GM18951 (cell line): ENCODE measurements around the gene OTUB2.

Source experiments
- POLR2A ChIP-seq: IDR thresholded peaks from 4 replicates; pipeline ENCODE4 v1.6.1; 2011; ENCODE audit warnings: mild to moderate bottlenecking; ENCODE audit not compliant: insufficient read length, insufficient read depth; ENCODE audit errors: extremely low read depth
- in situ Hi-C: fragments of 300-500 bp; cut with MboI; formaldehyde crosslinking; loops from one replicate; pipeline ENCODE4 v1.12.0; 2022; ENCODE audit warnings: low sequenced_read_pairs, mixed read lengths, inconsistent platforms; ENCODE audit not compliant: unreplicated experiment

Gene OTUB2

DNA sequence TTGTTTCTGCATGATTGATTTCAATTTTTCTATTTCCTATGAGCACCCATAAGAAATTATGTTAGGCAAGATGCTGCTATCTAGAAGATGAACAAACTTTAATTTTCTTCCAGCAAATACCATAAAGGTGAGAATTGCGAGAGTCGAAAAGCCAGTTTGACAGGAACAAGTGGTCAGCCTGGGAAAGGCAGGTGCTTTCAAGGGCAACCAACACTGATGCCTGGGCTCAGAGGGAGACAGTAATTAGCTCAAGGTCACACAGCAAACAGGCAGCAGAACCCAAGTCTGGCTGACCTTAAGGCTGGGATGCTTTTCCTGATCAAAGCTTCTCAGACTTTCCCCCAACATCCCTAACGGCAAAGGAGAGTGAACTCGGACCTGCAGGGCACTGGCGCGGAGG lies 6.8 kb upstream of the OTUB2 start:
- TF ChIP-seq POLR2A = no peak
- in situ Hi-C loops = loop anchor here (25.0 kb wide), 1 partner anchor 357 kb away; no protein-coding TSS in a partner anchor

GRCh38 chr14:94020267-94020666 lies 5.9 kb upstream of the OTUB2 start:
- no peak for TF ChIP-seq POLR2A
- in situ Hi-C loops = loop anchor here (25.0 kb wide), 1 partner anchor 358 kb away; no protein-coding TSS in a partner anchor

GRCh38 chr14:94021001-94021400 lies 5.1 kb upstream of the OTUB2 start:
- TF ChIP-seq POLR2A = no peak
- in situ Hi-C loops = loop anchor here (25.0 kb wide), 1 partner anchor 359 kb away; no protein-coding TSS in a partner anchor

- in situ Hi-C loops = loop anchor here (25.0 kb wide), 1 partner anchor 359 kb away; no protein-coding TSS in a partner anchor
- TF ChIP-seq POLR2A = no peak
Measured at GRCh38 chr14:94021416-94022157, 4.6 kb upstream of the OTUB2 start.

DNA sequence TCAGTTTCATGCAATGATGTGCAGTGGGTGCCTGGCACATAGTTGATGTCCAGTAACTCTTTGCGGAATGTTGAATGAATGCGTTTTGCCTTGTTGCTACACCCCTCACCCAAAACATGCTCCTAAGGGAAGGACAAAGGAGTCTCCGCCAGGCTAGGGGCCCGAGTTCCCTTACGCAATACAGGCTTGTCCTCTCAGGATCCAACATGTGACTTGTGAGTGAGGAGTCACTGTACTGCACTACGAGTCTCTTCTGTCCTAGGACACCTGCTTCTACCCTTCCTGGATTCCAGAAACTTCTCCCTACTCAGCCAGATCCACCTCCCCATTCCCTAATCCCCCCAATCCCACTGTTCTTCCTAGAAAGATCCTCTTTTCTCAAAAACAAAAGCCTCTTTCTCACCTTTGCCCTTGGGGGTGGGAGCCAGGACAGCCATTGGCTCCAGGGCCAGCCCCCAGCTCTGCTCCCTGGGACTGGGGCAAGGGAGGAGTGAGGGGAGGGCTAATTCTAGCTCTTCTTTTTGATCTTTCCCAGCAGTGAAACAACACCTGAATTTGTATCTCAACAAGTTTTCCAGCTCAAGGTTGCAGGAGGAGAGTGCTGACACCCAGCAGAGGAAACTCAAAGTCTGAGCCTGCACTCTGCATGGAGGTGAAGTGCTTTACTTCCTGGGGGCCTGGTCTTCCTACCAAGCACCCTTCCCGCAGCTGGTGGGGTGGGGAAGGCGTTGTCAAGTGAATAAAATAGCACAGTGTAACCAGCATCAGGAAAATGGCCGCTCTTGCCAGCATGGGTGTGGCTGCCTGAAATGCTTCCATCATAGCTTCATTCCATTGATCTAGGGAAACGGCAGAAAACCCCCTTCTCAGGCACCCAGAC lies 3.4 kb upstream of the OTUB2 start:
- no peak for TF ChIP-seq POLR2A
- in situ Hi-C loops = loop anchor here (25.0 kb wide), 1 partner anchor 360 kb away; no protein-coding TSS in a partner anchor

- in situ Hi-C loops = loop anchor here (25.0 kb wide), 1 partner anchor 362 kb away; no protein-coding TSS in a partner anchor
- TF ChIP-seq POLR2A = no peak
Measured at GRCh38 chr14:94024549-94024948, 1.6 kb upstream of the OTUB2 start.

GRCh38 chr14:94025720-94026119 lies 420 bp upstream of the OTUB2 start:
- no peak for TF ChIP-seq POLR2A

GRCh38 chr14:94026889-94027469 lies 839 bp downstream of the OTUB2 start:
- in situ Hi-C loops = no loop called here
- TF ChIP-seq POLR2A = no peak

More at GRCh38 chr14:94025720-94026119, 420 bp upstream of the OTUB2 start:
- in situ Hi-C loops = no loop called here

- in situ Hi-C loops = no loop called here
- no peak for TF ChIP-seq POLR2A
Measured at GRCh38 chr14:94027566-94028449, 1.7 kb downstream of the OTUB2 start.

GRCh38 chr14:94028450-94028826 lies 2.3 kb downstream of the OTUB2 start:
- in situ Hi-C loops = no loop called here
- no peak for TF ChIP-seq POLR2A

- in situ Hi-C loops = no loop called here
- TF ChIP-seq POLR2A = no peak
Measured at GRCh38 chr14:94029265-94029664, 3.1 kb downstream of the OTUB2 start.

- TF ChIP-seq POLR2A = no peak
- in situ Hi-C loops = loop anchor here (10.0 kb wide), 1 partner anchor 105 kb away; no protein-coding TSS in a partner anchor
Measured at GRCh38 chr14:94029671-94030203, 3.6 kb downstream of the OTUB2 start.
